ENCODE results near the gene TSBP1. TPM values are rescaled to one million over a fixed set of nuclear protein-coding genes. Genes with fewer than 3 reads are reported as not detected.
A peak's percentile ranks its signal among the peaks of the same experiment; 100 is the strongest.

The TSBP1 gene
- total RNA-seq, 2 experiments from 2014 or later: not detected

DNA sequence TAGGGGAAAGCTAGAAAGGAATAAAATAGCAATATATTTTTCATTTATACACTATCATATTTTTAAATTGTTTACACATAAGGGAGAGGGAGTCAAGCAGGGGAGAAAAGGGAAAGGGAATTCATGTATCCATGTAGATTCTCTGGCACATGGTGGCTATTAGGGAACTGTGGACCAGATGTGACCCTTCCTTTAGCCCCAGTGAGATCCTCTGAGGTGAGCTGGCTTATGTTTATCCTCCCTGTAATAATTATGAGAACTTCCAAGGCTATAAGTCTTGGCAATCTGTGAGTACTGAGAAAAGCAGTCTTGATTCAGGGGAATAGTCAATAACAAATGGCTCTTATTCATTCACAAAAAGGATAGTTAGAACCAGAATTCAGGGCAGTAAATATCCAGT is 42.6 kb downstream of the TSBP1 start:
- no peak for DNase-seq (ENCODE audit: low spot score)
- no peak overlapping the region for H3K4me2 ChIP-seq (ENCODE audit: low read length)
- H4K20me1 ChIP-seq (ENCODE audit: insufficient read depth, low read length): no peaks in the 10 kb centered on the region
- TF ChIP-seq, protein P1, sequence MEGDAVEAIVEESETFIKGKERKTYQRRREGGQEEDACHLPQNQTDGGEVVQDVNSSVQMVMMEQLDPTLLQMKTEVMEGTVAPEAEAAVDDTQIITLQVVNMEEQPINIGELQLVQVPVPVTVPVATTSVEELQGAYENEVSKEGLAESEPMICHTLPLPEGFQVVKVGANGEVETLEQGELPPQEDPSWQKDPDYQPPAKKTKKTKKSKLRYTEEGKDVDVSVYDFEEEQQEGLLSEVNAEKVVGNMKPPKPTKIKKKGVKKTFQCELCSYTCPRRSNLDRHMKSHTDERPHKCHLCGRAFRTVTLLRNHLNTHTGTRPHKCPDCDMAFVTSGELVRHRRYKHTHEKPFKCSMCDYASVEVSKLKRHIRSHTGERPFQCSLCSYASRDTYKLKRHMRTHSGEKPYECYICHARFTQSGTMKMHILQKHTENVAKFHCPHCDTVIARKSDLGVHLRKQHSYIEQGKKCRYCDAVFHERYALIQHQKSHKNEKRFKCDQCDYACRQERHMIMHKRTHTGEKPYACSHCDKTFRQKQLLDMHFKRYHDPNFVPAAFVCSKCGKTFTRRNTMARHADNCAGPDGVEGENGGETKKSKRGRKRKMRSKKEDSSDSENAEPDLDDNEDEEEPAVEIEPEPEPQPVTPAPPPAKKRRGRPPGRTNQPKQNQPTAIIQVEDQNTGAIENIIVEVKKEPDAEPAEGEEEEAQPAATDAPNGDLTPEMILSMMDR (conservative IDR thresholded peaks at IDR 0.05; ENCODE audit: low read length): no peak
- no peak for TF ChIP-seq EZH2phosphoT487 (IDR thresholded peaks at IDR 0.05; ENCODE audit: borderline replicate concordance, low read depth, low read length)
- H3K36me3 ChIP-seq (ENCODE audit: insufficient read depth, low read length): no peaks in the 10 kb centered on the region
- no peak overlapping the region for H2AFZ ChIP-seq (ENCODE audit: low read length)
- no peaks in the 10 kb centered on the region for H3K9me3 ChIP-seq (ENCODE audit: low read length)
- H3K79me2 ChIP-seq (ENCODE audit: insufficient read depth, low read depth, low read length): no peaks in the 10 kb centered on the region
- peaks cover 5% of the 10 kb centered on the region for H3K4me1 ChIP-seq (ENCODE audit: insufficient read depth, low read length, poor library complexity, severe bottlenecking)
- no peak overlapping the region for H3K4me3 ChIP-seq (ENCODE audit: low read depth, low read length, poor library complexity, severe bottlenecking)
- BruUV-seq (replicated peaks): no TSS peak
- ChIA-PET POLR2A (interaction anchor here (0.6 to 1.4 kb wide), 4 partner anchors 18 to 76 kb away, joined by 3 read pairs; no protein-coding TSS in a partner anchor), CTCF (ENCODE audit: unreplicated experiment) (no interaction called here)
- H3K9me2 ChIP-seq (ENCODE audit: insufficient read depth, low read length): peaks cover 4% of the 10 kb centered on the region; the same call in 1 of the 2 replicates
- H3K27ac ChIP-seq (ENCODE audit: low read depth, low read length, poor library complexity, severe bottlenecking): no peak overlapping the region
- intact Hi-C loops (cut with micrococcal nuclease; ENCODE audit: unreplicated experiment): no loop called here

DNA sequence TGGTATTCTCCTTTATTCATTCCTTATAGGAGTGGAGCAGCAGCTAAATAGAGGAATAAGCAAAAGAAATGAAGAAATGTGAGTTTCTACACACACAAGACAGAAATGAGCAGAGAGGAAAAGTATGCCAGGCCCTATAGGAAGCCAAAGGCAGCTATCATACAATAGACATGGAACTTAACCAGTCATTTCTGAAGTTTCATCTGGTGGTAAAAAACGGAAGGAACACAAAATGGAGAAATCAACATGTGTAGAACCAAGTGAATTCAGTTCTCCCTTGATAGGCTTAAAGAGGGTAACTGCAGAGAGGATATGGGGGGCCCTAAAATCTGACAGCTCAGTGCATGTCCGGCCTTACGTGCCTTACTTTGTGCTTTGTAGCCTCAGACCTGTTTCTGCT is 44.6 kb downstream of the TSBP1 start:
- Histone ChIP-seq H4K20me1 (ENCODE audit: insufficient read depth, low read length) (no peaks in the 10 kb centered on the region), H3K79me2 (ENCODE audit: insufficient read depth, low read depth, low read length) (no peaks in the 10 kb centered on the region), H3K4me1 (ENCODE audit: insufficient read depth, low read length, poor library complexity, severe bottlenecking) (peaks cover under 1% of the 10 kb centered on the region), H3K36me3 (ENCODE audit: insufficient read depth, low read length) (no peaks in the 10 kb centered on the region), H3K9me3 (ENCODE audit: low read length) (no peaks in the 10 kb centered on the region), H3K4me3 (ENCODE audit: low read depth, low read length, poor library complexity, severe bottlenecking) (no peak overlapping the region), H3K27ac (ENCODE audit: low read depth, low read length, poor library complexity, severe bottlenecking) (no peak overlapping the region), H3K9me2 (ENCODE audit: insufficient read depth, low read length) (peaks cover 4% of the 10 kb centered on the region; the same call in 1 of the 2 replicates), H2AFZ (ENCODE audit: low read length) (peak overlapping the region; percentile 77), H3K4me2 (ENCODE audit: low read length) (no peak overlapping the region)
- DNase-seq (ENCODE audit: low spot score): peak; percentile 9
- BruUV-seq (replicated peaks): no TSS peak
- ChIA-PET POLR2A (interaction anchor here (0.6 to 1.3 kb wide), 5 partner anchors 9 to 94 kb away, joined by 3 to 5 read pairs (median 4); no protein-coding TSS in a partner anchor), CTCF (ENCODE audit: unreplicated experiment) (no interaction called here)
- intact Hi-C loops (cut with micrococcal nuclease; ENCODE audit: unreplicated experiment): no loop called here
- TF ChIP-seq, protein P1 (conservative IDR thresholded peaks at IDR 0.05; ENCODE audit: low read length): no peak
- no peak for TF ChIP-seq EZH2phosphoT487 (IDR thresholded peaks at IDR 0.05; ENCODE audit: borderline replicate concordance, low read depth, low read length)

DNA sequence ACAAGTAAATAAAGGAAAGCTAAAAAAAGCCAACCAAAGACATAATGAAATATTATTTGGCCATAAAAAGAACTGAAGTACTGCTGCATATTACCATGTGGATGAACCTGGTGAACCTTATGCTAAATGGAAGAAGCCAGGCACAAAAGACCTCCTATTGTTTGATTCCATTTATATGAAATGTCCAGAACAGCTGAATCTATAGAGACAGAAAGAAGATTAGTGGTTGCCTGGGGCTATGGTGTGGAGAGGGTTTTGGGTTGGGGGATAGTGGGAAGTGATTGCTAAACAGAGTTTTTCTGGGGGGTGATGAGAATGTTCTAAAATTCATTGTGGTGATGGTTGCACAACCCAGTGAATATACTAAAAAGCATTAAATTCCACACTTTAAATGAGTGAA is 53.2 kb downstream of the TSBP1 start:
- no peak overlapping the region for H3K27ac ChIP-seq (ENCODE audit: low read depth, low read length, poor library complexity, severe bottlenecking)
- no peaks in the 10 kb centered on the region for H3K79me2 ChIP-seq (ENCODE audit: insufficient read depth, low read depth, low read length)
- ChIA-PET POLR2A (interaction anchor here (1.8 kb wide), 1 partner anchor 8 kb away, joined by 5 read pairs; no protein-coding TSS in a partner anchor), CTCF (ENCODE audit: unreplicated experiment) (no interaction called here)
- H3K9me3 ChIP-seq (ENCODE audit: low read length): no peaks in the 10 kb centered on the region
- no peak for DNase-seq (ENCODE audit: low spot score)
- no peaks in the 10 kb centered on the region for H3K4me1 ChIP-seq (ENCODE audit: insufficient read depth, low read length, poor library complexity, severe bottlenecking)
- H3K4me3 ChIP-seq (ENCODE audit: low read depth, low read length, poor library complexity, severe bottlenecking): no peak overlapping the region
- H3K9me2 ChIP-seq (ENCODE audit: insufficient read depth, low read length): no peaks in the 10 kb centered on the region
- no TSS peak for BruUV-seq (replicated peaks)
- no peaks in the 10 kb centered on the region for H3K36me3 ChIP-seq (ENCODE audit: insufficient read depth, low read length)
- H4K20me1 ChIP-seq (ENCODE audit: insufficient read depth, low read length): no peaks in the 10 kb centered on the region
- no peak overlapping the region for H2AFZ ChIP-seq (ENCODE audit: low read length)
- intact Hi-C loops (cut with micrococcal nuclease; ENCODE audit: unreplicated experiment): no loop called here
- no peak overlapping the region for H3K4me2 ChIP-seq (ENCODE audit: low read length)
- no peak for TF ChIP-seq EZH2phosphoT487 (IDR thresholded peaks at IDR 0.05; ENCODE audit: borderline replicate concordance, low read depth, low read length)
- TF ChIP-seq, protein P1 (conservative IDR thresholded peaks at IDR 0.05; ENCODE audit: low read length): no peak
